SK-N-MC (cell line): ENCODE results near the gene SEMA3D.

Source experiments
- DNase-seq: peaks from one replicate; pipeline ENCODE4 v3.0.0-alpha.2; 2011; ENCODE audit warnings: low read depth, low spot score
- H3K27ac ChIP-seq: fragments of 200-600 bp; sonication (generic); 2 replicates; pipeline ENCODE4 v1.5.1; 2016; ENCODE audit warnings: mixed run types
- H3K36me3 ChIP-seq: fragments of 200-600 bp; sonication (generic); 2 replicates; pipeline ENCODE4 v1.6.1; 2017; ENCODE audit warnings: antibody characterized with exemption, low read length, mixed read lengths; ENCODE audit not compliant: insufficient read depth
- H3K4me3 ChIP-seq: fragments of 200-600 bp; sonication (generic); 2 replicates; pipeline ENCODE4 v1.5.1; 2016
- H3K9ac ChIP-seq: fragments of 200-600 bp; sonication (generic); 2 replicates; pipeline ENCODE4 v1.8.0; 2017; ENCODE audit warnings: mixed run types, mixed read lengths; ENCODE audit not compliant: insufficient read length
- H3K9me3 ChIP-seq: fragments of 200-600 bp; sonication (generic); 2 replicates; pipeline ENCODE4 v1.6.1; 2017; ENCODE audit warnings: low read depth, mild to moderate bottlenecking, antibody characterized with exemption, low read length, moderate library complexity, mixed read lengths
- EZH2 ChIP-seq: fragments of 200-600 bp; sonication (generic); IDR thresholded peaks from one replicate; pipeline ENCODE4 v1.6.1; 2017; ENCODE audit warnings: antibody characterized with exemption
- FOXP2 ChIP-seq: optimal IDR thresholded peaks from 2 replicates; pipeline ENCODE3; 2011; ENCODE audit warnings: mild to moderate bottlenecking, moderate library complexity; ENCODE audit not compliant: insufficient read depth; ENCODE audit errors: extremely low read length, control extremely low read depth
- POLR2AphosphoS5 ChIP-seq: IDR thresholded peaks from 2 replicates; pipeline ENCODE4 v1.6.1; 2012; ENCODE audit warnings: mild to moderate bottlenecking, low read depth, low read length, borderline replicate concordance

SEMA3D gene

GRCh38 chr7:85055906-85056305 is 130.9 kb downstream of the SEMA3D start:
- TF ChIP-seq EZH2 (no peak), FOXP2 (no peak), POLR2AphosphoS5 (no peak)
- Histone ChIP-seq H3K9me3 (no peaks in the 10 kb centered on the region), H3K9ac (no peak overlapping the region), H3K4me3 (no peak overlapping the region), H3K36me3 (no peaks in the 10 kb centered on the region), H3K27ac (no peak overlapping the region)
- DNase-seq = no peak

GRCh38 chr7:85055196-85055595 is 131.7 kb downstream of the SEMA3D start:
- H3K4me3 ChIP-seq = no peak overlapping the region
- DNase-seq = no peak
- no peak overlapping the region for H3K9ac ChIP-seq
- no peaks in the 10 kb centered on the region for H3K9me3 ChIP-seq
- no peak for TF ChIP-seq EZH2
- no peak for TF ChIP-seq POLR2AphosphoS5
- TF ChIP-seq FOXP2 = no peak
- no peak overlapping the region for H3K27ac ChIP-seq
- H3K36me3 ChIP-seq = no peaks in the 10 kb centered on the region

- no peaks in the 10 kb centered on the region for H3K36me3 ChIP-seq
- H3K9ac ChIP-seq = no peak overlapping the region
- H3K4me3 ChIP-seq = no peak overlapping the region
- no peak overlapping the region for H3K27ac ChIP-seq
- no peaks in the 10 kb centered on the region for H3K9me3 ChIP-seq
- no peak for DNase-seq
- no peak for TF ChIP-seq FOXP2
- TF ChIP-seq EZH2 = no peak
- no peak for TF ChIP-seq POLR2AphosphoS5
Observed at GRCh38 chr7:85054306-85054705, 132.6 kb downstream of the SEMA3D start.

GRCh38 chr7:85052894-85053293 is 134.0 kb downstream of the SEMA3D start:
- no peak overlapping the region for H3K9ac ChIP-seq
- DNase-seq = no peak
- no peaks in the 10 kb centered on the region for H3K9me3 ChIP-seq
- H3K4me3 ChIP-seq = no peak overlapping the region
- H3K27ac ChIP-seq = no peak overlapping the region
- H3K36me3 ChIP-seq = no peaks in the 10 kb centered on the region
- TF ChIP-seq EZH2 = no peak
- TF ChIP-seq FOXP2 = no peak
- TF ChIP-seq POLR2AphosphoS5 = no peak

- no peak overlapping the region for H3K27ac ChIP-seq
- H3K9me3 ChIP-seq = no peaks in the 10 kb centered on the region
- no peak overlapping the region for H3K9ac ChIP-seq
- H3K36me3 ChIP-seq = no peaks in the 10 kb centered on the region
- no peak for DNase-seq
- TF ChIP-seq FOXP2 (no peak), POLR2AphosphoS5 (no peak), EZH2 (no peak)
- no peak overlapping the region for H3K4me3 ChIP-seq
Observed at GRCh38 chr7:85052056-85052737, 134.7 kb downstream of the SEMA3D start.

GRCh38 chr7:85046534-85046933 is 140.3 kb downstream of the SEMA3D start:
- Histone ChIP-seq H3K9me3 (no peaks in the 10 kb centered on the region), H3K9ac (no peak overlapping the region), H3K4me3 (no peak overlapping the region), H3K27ac (no peak overlapping the region), H3K36me3 (no peaks in the 10 kb centered on the region)
- no peak for DNase-seq
- no peak for TF ChIP-seq POLR2AphosphoS5
- no peak for TF ChIP-seq EZH2
- TF ChIP-seq FOXP2 = no peak

- Histone ChIP-seq H3K27ac (no peak overlapping the region), H3K9ac (no peak overlapping the region), H3K4me3 (no peak overlapping the region), H3K9me3 (no peaks in the 10 kb centered on the region), H3K36me3 (no peaks in the 10 kb centered on the region)
- TF ChIP-seq POLR2AphosphoS5 (no peak), EZH2 (no peak), FOXP2 (no peak)
- DNase-seq = no peak
Observed at GRCh38 chr7:85041605-85042216, 145.1 kb downstream of the SEMA3D start.

- Histone ChIP-seq H3K9me3 (no peaks in the 10 kb centered on the region), H3K36me3 (no peaks in the 10 kb centered on the region), H3K4me3 (no peak overlapping the region), H3K9ac (no peak overlapping the region), H3K27ac (no peak overlapping the region)
- no peak for TF ChIP-seq EZH2
- TF ChIP-seq POLR2AphosphoS5 = no peak
- no peak for TF ChIP-seq FOXP2
- DNase-seq = no peak
Observed at GRCh38 chr7:85039196-85039923, 147.5 kb downstream of the SEMA3D start.
